ENCODE results near the gene TP73.
"Not testable (repeated sequence)": the region's sequence is repeated elsewhere in the genome, so short reads cannot be mapped to it uniquely, and the experiment has no call there.

TP73 gene

GRCh38 chr1:3743826-3744225, 91.5 kb downstream of the TP73 start:
- DNase-seq (ENCODE audit: insufficient read length, low spot score), result no peak
- TF ChIP-seq POLR2A (IDR thresholded peaks at IDR 0.05; ENCODE audit: low read depth, low read length), result no peak
- FAIRE-seq, result no peak

- DNase-seq (ENCODE audit: insufficient read length, low spot score) (no peak), FAIRE-seq (no peak)
- TF ChIP-seq POLR2A (IDR thresholded peaks at IDR 0.05; ENCODE audit: low read depth, low read length), result no peak
Measured at GRCh38 chr1:3744646-3745045, 92.3 kb downstream of the TP73 start.

GRCh38 chr1:3745071-3745470, 92.8 kb downstream of the TP73 start:
- TF ChIP-seq POLR2A (IDR thresholded peaks at IDR 0.05; ENCODE audit: low read depth, low read length), result no peak
- FAIRE-seq, result no peak
- DNase-seq (ENCODE audit: insufficient read length, low spot score), result no peak

GRCh38 chr1:3745590-3746381, 93.5 kb downstream of the TP73 start:
- DNase-seq (ENCODE audit: insufficient read length, low spot score) (no peak), FAIRE-seq (no peak)
- no peak for TF ChIP-seq POLR2A (IDR thresholded peaks at IDR 0.05; ENCODE audit: low read depth, low read length)

GRCh38 chr1:3746389-3746829, 94.1 kb downstream of the TP73 start:
- FAIRE-seq (no peak), DNase-seq (ENCODE audit: insufficient read length, low spot score) (no peak)
- TF ChIP-seq POLR2A (IDR thresholded peaks at IDR 0.05; ENCODE audit: low read depth, low read length), result no peak

GRCh38 chr1:3746830-3747521, 94.7 kb downstream of the TP73 start:
- DNase-seq (ENCODE audit: insufficient read length, low spot score) (no peak), FAIRE-seq (no peak)
- TF ChIP-seq POLR2A (IDR thresholded peaks at IDR 0.05; ENCODE audit: low read depth, low read length), result no peak

- no peak for TF ChIP-seq POLR2A (IDR thresholded peaks at IDR 0.05; ENCODE audit: low read depth, low read length)
- FAIRE-seq, result no peak
- DNase-seq (ENCODE audit: insufficient read length, low spot score), result no peak
Measured at GRCh38 chr1:3747522-3747848, 95.2 kb downstream of the TP73 start.

GRCh38 chr1:3747903-3748302, 95.6 kb downstream of the TP73 start:
- TF ChIP-seq POLR2A (IDR thresholded peaks at IDR 0.05; ENCODE audit: low read depth, low read length), result no peak
- FAIRE-seq (no peak), DNase-seq (ENCODE audit: insufficient read length, low spot score) (no peak)

GRCh38 chr1:3748316-3748900, 96.1 kb downstream of the TP73 start:
- FAIRE-seq; DNase-seq (ENCODE audit: insufficient read length, low spot score): not testable (repeated sequence)

GRCh38 chr1:3749512-3749911, 97.2 kb downstream of the TP73 start:
- DNase-seq (ENCODE audit: insufficient read length, low spot score) (no peak), FAIRE-seq (no peak)
- TF ChIP-seq POLR2A (IDR thresholded peaks at IDR 0.05; ENCODE audit: low read depth, low read length), result no peak

- DNase-seq (ENCODE audit: insufficient read length, low spot score), result no peak
Measured at GRCh38 chr1:3750741-3751140, 98.4 kb downstream of the TP73 start.

GRCh38 chr1:3752400-3752945, 100.2 kb downstream of the TP73 start, which contains the start of gene CCDC27:
CCDC27 (plus strand) TSS chr1:3752450; CDS start chr1:3752482, 32 bp downstream.
- TF ChIP-seq POLR2A (IDR thresholded peaks at IDR 0.05; ENCODE audit: low read depth, low read length), result no peak

More at GRCh38 chr1:3750741-3751140, 98.4 kb downstream of the TP73 start:
- no peak for FAIRE-seq
- TF ChIP-seq POLR2A (IDR thresholded peaks at IDR 0.05; ENCODE audit: low read depth, low read length), result no peak

GRCh38 chr1:3753656-3754454, 101.5 kb downstream of the TP73 start:
- no peak for TF ChIP-seq POLR2A (IDR thresholded peaks at IDR 0.05; ENCODE audit: low read depth, low read length)
- FAIRE-seq (no peak), DNase-seq (ENCODE audit: insufficient read length, low spot score) (no peak)

More at GRCh38 chr1:3752400-3752945, 100.2 kb downstream of the TP73 start, which contains the start of gene CCDC27:
- DNase-seq (ENCODE audit: insufficient read length, low spot score) (no peak), FAIRE-seq (no peak)

Data from H54 (cell line).